BJ (cell line): ENCODE measurements around the gene TACC2. TPM values are rescaled to one million over a fixed set of nuclear protein-coding genes. Genes with fewer than 3 reads are reported as not detected.
"Not testable (repeated sequence)": the region's sequence is repeated elsewhere in the genome, so short reads cannot be mapped to it uniquely, and the experiment has no call there.

Experiments used
- CTCF ChIA-PET: fragments of 350-600 bp; formaldehyde crosslinking; extraction: SDS; loops from one replicate; lab custom pipeline; 2021; ENCODE audit warnings: antibody characterized with exemption, inconsistent platforms; lab: Yijun Ruan, JAX
- POLR2A ChIA-PET: fragments of 300-600 bp; sonication (Branson Sonifier 250); formaldehyde crosslinking; extraction: SDS; loops from one replicate; lab custom pipeline; 2021; ENCODE audit warnings: antibody characterized with exemption; lab: Charles Lee
- DNase-seq: peaks from one replicate; pipeline ENCODE4 v3.0.0-alpha.2; 2011; ENCODE audit warnings: low read depth
- H3K27me3 ChIP-seq: 2 replicates; pipeline ENCODE4 v1.6.0; 2011; ENCODE audit warnings: low read length; ENCODE audit not compliant: control insufficient read depth, insufficient read depth
- H3K36me3 ChIP-seq: 2 replicates; pipeline ENCODE4 v1.5.1; 2011; ENCODE audit warnings: low read length; ENCODE audit not compliant: control insufficient read depth, insufficient read depth
- H3K4me3 ChIP-seq: 2 replicates; pipeline ENCODE4 v1.5.1; 2011; ENCODE audit warnings: low read depth, mild to moderate bottlenecking, control low read depth, low read length
- polyA plus RNA-seq: library from polyadenylated mRNA; depleted of rRNA; stranded (reverse); fragments of >200 nt; gene quantifications from 2 replicates; pipeline ENCODE4 v1.2.3, GENCODE V29; 2011
- TF ChIP-seq, protein P1 (sequence below): IDR thresholded peaks from 2 replicates; pipeline ENCODE4 v1.5.1; 2011; ENCODE audit warnings: low read depth, mild to moderate bottlenecking, control low read depth, inconsistent platforms, low read length, moderate library complexity; ENCODE audit not compliant: insufficient read depth

Gene TACC2
- polyA plus RNA-seq, 1 experiment, result 10.4 TPM

DNA sequence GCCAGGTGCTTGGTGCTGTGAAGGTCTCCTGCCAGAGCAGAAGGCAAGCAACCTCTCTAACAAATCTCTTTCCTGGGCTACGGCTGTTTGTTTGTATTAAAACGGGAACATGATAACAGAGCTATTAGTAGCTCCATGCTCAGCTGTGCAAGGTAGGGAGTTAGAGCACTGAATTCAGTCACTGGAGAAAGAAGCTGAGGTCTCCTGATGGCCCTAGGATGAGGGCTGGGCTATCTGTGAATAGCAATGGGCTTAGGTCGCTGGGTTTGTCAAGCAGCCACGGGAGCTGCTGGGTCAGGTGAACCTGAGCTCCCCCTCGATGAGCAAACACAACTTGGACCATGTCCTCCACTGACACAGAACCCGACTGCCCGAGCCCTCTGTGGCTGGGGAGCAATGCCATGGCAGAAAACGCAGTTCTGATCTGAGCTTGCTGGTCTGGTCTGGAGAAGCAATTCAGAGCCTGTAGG, 24.4 kb downstream of the TACC2 start:
- Histone ChIP-seq H3K4me3 (no peak overlapping the region), H3K27me3 (peaks cover 2% of the 10 kb centered on the region; the same call in 1 of the 2 replicates), H3K36me3 (no peaks in the 10 kb centered on the region)
- CTCF ChIA-PET, result interaction anchor here (1.0 kb wide), 1 partner anchor 35 kb away, joined by 4 read pairs; no protein-coding TSS in a partner anchor
- no peak for DNase-seq
- POLR2A ChIA-PET, result no interaction called here
- TF ChIP-seq, protein P1, sequence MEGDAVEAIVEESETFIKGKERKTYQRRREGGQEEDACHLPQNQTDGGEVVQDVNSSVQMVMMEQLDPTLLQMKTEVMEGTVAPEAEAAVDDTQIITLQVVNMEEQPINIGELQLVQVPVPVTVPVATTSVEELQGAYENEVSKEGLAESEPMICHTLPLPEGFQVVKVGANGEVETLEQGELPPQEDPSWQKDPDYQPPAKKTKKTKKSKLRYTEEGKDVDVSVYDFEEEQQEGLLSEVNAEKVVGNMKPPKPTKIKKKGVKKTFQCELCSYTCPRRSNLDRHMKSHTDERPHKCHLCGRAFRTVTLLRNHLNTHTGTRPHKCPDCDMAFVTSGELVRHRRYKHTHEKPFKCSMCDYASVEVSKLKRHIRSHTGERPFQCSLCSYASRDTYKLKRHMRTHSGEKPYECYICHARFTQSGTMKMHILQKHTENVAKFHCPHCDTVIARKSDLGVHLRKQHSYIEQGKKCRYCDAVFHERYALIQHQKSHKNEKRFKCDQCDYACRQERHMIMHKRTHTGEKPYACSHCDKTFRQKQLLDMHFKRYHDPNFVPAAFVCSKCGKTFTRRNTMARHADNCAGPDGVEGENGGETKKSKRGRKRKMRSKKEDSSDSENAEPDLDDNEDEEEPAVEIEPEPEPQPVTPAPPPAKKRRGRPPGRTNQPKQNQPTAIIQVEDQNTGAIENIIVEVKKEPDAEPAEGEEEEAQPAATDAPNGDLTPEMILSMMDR, result no peak

DNA sequence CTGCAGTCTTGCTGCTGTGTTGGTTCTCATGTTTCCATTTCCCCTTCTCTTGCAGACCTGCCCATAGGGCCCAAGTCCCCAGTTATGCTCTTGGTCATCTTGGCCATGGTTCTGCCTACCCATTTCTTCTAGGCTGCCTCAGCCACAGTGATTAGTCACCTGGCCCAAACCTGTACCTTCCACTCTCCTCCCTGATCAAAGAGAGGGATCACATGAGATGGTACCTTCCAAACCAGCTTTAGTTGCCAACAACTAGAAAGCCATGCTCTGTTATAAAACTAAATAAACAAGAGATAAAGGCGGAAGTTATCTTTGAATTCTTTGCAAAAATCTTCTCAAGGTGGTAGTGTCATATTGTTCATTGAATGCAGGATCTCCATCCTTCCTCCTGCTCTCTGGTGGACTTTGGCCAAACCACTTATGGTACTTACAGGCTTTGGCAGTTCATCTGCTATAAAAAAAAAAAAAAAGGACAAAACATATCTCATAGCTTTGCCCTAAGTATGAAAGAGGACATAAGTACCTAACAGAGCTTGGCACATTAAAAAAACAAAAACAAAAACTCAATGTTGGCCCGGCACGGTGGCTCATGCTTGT, 25.8 kb downstream of the TACC2 start:
- Histone ChIP-seq H3K4me3 (no peak overlapping the region), H3K36me3 (no peaks in the 10 kb centered on the region), H3K27me3 (peaks cover 7% of the 10 kb centered on the region)
- ChIA-PET POLR2A (no interaction called here), CTCF (no interaction called here)
- TF ChIP-seq, protein P1, result no peak
- no peak for DNase-seq

DNA sequence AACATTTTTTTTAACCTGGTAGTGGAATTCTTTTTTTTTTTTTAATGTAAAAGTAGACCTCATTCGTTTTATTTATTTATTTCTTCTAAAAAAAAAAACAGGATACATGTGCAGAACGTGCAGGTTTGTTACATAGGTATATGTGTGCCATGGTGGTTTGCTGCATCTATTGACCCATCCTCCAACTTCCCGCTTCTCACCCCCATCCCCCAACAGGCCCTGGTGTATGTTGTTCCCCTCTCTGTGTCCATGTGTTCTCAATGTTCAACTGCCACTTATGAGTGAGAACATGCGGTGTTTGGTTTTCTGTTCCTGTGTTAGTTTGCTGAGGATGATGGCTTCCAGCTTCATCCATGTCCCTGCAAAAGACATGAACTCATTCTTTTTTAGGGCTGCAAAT, 29.0 kb downstream of the TACC2 start:
- H3K4me3 ChIP-seq, H3K27me3 ChIP-seq, DNase-seq, H3K36me3 ChIP-seq, CTCF ChIA-PET, POLR2A ChIA-PET: not testable (repeated sequence)

DNA sequence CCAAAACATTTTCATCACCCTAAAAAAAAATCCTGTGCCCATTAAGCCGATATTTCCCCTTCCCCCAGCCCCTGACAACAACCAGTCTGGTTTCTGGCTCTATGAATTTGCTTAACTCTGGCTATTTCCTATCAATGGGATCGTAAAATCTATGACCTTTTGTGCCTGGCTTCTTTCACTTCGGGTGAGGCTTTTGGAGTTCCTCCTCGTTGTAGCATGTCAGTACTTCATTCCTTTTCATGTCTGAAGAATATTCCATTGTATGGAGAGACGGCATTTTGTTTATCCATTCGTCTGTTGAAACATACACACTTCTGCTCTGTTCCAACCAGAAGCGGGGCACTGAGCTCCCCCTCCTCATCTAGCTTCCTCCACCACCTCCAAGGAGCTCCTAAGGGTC, 29.5 kb downstream of the TACC2 start:
- no peak for DNase-seq
- CTCF ChIA-PET, result no interaction called here
- POLR2A ChIA-PET, result no interaction called here

DNA sequence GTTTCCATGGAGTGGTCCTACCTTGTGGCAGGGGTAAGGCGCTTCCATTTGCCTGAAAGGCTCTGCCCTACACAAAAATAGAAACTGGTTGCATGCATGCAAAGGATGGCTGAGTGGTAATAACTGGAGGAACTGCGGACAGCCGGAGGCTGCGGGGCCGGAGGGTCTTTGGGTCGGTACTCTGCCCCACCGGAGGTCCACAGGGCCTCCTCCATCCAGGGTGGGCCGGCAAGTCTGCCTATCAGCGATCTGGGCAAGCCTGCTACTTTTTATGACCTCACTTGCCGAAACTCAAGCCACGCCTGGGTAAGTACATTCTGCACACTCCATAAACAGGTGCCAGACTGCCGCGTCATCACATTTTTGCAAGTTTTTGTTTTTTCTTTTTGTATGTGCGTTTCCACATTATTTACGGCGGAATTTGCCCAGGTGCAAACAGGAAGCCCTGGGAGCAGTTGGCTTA, 30.0 kb downstream of the TACC2 start:
- Histone ChIP-seq H3K36me3 (no peaks in the 10 kb centered on the region), H3K4me3 (no peak overlapping the region), H3K27me3 (peaks cover 7% of the 10 kb centered on the region)
- TF ChIP-seq, protein P1, result no peak
- POLR2A ChIA-PET, result no interaction called here
- CTCF ChIA-PET, result no interaction called here
- DNase-seq, result no peak

More for the DNA sequence above, 29.5 kb downstream of the TACC2 start:
- no peak overlapping the region for H3K4me3 ChIP-seq
- peaks cover 7% of the 10 kb centered on the region for H3K27me3 ChIP-seq
- TF ChIP-seq, protein P1, result no peak
- no peaks in the 10 kb centered on the region for H3K36me3 ChIP-seq
